ENCODE measurements around the gene RNF212.
"Not testable (repeated sequence)": the region's sequence is repeated elsewhere in the genome, so short reads cannot be mapped to it uniquely, and the experiment has no call there.

Gene RNF212, protein sequence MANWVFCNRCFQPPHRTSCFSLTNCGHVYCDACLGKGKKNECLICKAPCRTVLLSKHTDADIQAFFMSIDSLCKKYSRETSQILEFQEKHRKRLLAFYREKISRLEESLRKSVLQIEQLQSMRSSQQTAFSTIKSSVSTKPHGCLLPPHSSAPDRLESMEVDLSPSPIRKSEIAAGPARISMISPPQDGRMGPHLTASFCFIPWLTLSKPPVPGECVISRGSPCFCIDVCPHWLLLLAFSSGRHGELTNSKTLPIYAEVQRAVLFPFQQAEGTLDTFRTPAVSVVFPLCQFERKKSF

DNA sequence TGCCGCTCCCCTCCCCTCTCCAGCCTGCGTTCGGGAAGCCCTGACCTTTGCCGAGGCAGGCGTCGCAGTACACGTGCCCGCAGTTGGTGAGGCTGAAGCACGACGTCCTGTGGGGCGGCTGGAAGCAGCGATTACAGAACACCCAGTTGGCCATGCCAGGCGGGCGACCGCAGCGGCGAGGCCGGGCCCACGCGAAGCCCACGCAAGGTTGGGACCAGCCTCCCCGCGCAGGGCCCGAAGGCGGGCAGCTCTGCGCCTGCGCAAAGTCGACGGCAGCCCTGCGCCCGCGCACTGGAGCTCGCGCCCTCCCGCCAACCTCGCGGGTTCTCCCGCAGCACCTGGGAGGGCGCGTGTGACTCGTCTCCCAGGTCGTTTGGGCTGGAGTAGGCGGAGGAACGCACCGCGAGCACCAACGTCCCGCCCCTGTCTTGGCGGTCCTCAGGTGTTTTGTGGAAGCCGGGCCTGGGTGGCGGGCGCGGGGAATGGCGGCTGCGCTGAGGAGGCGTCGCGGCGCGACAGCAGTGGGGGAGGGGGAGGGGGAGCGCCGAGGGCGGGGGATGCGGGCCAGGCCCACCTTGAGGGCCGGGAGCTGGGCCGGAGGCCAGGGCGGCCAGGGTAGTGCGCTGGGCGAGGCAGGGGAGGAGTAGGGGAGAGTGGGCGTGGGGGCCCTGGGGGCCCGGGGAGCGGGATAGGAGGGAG is at the start of gene RNF212:
Gene RNF212 (minus strand): TSS at position 254 of the 699 bp plus-strand sequence. CDS start 100 bp downstream, at position 154.
- peak; percentile 36 for DNase-seq

GRCh38 chr4:1160351-1160750 is 47.0 kb upstream of the RNF212 start:
- DNase-seq, result no peak

- no peak for DNase-seq
Observed at GRCh38 chr4:1156069-1156468, 42.7 kb upstream of the RNF212 start.

- no peak for DNase-seq
Observed at GRCh38 chr4:1155314-1155713, 42.0 kb upstream of the RNF212 start.

GRCh38 chr4:1154523-1155182 is 41.3 kb upstream of the RNF212 start:
- DNase-seq, result no peak

DNA sequence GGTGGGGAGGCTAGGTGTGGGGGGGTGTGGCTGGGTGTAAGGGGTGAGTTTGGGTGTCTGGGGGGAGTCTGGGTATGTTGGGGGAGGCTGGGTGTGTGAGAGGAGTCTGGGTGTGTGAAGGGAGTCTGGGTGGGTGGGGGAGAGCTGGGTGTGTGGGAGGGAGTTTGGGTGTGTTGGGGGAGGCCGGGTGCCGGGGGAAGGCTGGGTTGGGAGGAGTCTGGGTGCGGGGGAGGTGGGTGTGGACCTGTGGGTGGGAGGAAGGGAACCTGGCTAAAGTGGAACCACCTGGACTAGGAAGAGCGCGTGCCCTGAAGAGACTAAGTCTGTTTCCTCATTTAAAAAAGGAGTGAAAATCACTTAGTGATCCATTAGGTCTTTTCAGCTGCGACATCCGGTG is 40.8 kb upstream of the RNF212 start:
- no peak for DNase-seq

- DNase-seq, result no peak
Observed at GRCh38 chr4:1153567-1154090, 40.3 kb upstream of the RNF212 start.

GRCh38 chr4:1152290-1152689 is 38.9 kb upstream of the RNF212 start:
- no peak for DNase-seq

DNA sequence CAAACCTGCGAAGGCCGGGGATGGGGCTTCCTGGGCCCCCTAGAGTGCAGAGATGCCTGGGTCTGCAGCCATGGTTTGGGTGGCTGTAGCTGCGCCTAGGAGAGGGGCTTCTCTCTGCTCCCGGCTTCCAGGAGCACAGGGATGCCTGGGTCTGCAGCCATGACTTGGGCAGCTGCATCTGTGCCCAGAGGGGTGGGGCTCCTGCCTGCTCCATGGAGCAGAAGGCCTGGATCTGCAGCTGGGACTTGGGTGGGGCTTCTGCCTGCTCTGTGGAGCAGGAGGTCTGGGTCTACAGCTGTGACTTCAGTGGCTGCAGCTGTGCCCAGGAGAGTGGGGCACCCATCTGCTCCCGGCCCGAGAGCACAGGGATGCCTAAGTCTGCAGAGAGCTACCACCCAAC is 38.2 kb upstream of the RNF212 start:
- DNase-seq, result no peak

GRCh38 chr4:1150875-1151274 is 37.5 kb upstream of the RNF212 start:
- DNase-seq, result no peak

GRCh38 chr4:1139860-1140259 is 26.5 kb upstream of the RNF212 start:
- DNase-seq, result no peak

GRCh38 chr4:1137850-1138249 is 24.5 kb upstream of the RNF212 start:
- no peak for DNase-seq

DNA sequence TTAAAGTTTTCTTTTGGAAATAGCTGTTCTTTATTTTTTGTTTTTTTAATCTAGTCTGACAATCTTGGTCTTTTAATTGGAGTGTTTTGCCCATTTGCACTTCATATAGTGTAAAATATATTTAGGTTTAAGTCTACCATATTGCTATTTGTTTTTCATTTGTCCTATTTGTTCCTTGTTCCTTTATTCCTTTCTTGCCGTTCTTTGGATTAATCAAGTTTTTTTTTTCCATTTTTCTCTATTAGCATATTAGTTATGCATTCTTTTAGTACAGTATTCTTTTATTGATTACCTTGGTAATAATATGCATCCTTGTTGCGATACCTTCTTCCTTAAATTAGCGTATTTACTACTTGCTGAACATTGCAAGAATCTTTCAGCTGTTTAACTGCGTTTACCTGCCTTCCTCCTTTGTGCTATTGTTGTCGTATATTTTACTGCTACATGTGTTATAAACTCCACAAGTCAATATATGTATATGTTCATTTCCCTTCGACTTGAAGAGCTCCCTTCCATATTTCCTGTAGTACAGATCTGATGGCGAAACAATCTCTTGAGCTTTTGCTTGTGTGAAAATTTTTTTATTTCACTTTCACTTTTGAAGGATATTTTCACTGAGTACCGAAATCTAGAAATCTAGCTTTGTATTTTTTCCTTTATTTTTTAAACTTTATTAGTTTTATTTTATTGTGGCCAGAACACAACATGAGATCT is 23.9 kb upstream of the RNF212 start:
- no peak for DNase-seq

- DNase-seq, result no peak
Observed at GRCh38 chr4:1136048-1136447, 22.7 kb upstream of the RNF212 start.

DNA sequence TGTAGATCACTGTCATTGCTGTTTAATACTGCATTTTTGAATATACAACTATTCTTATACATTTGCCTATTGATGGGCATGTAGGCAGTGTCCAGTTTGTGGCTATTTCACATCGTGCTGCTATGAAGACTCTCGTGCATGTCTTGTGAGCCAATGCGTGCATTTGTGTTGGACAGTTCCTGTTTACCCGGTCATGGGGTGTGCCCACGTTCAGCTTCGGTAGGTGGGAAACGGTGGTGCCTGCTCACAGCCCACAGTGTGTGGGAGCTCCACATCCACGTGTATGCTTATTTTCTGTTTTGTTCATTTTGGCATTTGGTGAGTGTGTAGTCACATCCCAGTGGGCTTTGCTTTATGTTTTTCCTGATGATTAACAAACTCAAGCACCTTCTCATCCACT is 19.7 kb upstream of the RNF212 start:
- no peak for DNase-seq

DNA sequence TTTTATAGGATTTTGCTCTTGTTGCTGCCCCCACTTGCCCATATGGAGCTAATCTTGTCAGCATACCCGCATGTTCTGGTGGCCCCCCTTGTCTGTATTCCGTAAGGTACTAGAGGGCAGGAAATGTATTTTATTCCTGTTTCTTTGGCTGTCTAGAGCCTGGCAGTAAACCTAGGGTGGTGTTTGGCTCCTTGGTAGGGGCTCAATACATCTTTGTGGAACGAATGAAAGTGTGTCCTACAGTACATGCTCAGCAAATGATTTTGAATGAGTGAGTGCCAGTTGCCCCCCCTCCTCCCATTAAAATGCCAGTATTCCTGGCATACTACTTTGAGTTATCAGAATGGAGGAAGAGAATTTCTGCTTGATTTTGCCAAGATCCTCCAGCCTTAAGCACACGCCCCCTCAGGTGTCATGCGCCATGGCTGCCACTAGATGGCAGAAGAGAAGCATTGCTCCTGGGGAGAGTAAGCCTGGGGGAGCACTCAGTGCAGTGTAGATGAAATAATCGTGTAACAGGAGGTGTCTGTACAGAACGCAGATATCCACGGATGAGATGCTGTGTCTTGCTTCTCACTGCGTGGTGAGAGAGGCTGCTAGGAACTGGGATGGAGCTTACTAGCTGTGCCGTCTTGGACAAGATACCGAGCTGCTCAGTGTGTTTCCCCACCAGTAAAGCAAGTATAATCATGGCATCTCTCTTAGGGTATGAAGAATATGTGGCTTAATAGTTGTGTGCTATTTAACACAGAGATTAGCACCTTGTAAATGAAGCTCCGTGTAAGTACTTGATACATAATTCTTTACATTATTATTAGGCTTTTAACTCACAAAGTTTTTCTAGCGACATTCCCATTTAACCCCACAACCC is 17.2 kb upstream of the RNF212 start:
- peak; percentile 72 for DNase-seq

DNA sequence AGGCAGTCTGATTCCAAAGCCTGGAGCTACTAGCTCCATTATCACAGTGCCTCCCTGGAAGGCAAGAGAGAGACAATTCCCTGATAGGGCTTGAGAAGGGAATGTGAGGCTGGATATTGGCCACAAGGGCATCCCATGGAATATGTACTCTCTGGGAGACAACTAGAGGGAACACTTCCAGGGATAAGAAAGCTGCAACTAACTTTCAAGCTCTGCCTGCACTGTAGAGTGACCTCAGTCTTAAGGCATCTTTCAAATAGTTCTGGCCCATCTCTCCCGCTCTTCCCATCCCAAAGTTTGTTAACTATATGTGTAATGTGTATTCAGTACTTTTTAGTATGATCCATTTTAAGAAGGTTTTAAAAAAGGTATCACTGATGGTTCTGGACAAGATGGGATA is 13.1 kb upstream of the RNF212 start:
- DNase-seq, result no peak

DNA sequence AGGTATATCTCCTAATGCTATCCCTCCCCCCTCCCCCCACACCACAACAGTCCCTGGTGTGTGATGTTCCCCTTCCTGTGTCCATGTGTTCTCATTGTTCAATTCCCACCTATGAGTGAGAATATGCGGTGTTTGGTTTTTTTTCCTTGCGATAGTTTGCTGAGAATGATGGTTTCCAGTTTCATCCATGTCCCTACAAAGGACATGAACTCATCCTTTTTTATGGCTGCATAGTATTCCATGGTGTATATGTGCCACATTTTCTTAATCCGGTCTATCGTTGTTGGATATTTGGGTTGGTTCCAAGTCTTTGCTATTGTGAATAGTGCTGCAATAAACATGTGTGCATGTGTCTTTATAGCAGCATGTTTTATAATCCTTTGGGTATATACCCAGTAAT is 12.1 kb upstream of the RNF212 start:
- not testable (repeated sequence) for DNase-seq

DNA sequence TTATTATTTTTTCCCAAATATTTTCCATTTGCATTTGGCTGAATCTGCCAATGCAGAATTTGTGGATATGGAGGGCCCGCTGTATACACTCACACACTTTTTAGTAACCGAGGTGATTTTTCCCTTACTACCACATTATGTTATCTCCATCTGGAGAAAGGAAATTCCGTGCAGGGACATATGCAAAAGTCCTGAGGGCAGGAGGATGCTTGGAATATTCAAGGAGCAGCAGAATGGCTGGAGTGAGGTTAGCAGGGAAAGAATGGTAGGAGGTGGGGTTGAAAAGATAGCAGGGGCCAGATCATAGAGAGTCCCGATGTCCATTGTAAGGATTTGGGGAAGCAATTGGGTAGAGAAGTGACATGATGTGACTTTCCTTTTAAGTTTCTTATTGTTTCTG is 11.5 kb upstream of the RNF212 start:
- no peak for DNase-seq

GRCh38 chr4:1122505-1122904 is 9.1 kb upstream of the RNF212 start:
- no peak for DNase-seq

- DNase-seq, result no peak
Observed at GRCh38 chr4:1116838-1117237, 3.5 kb upstream of the RNF212 start.
